SK-N-SH treated with all-trans-retinoic acid at 6 μM for 48 hours (cell line): ENCODE results near the gene MAP3K15.

Source experiments
- ATAC-seq: fragments of 200-7000 bp; cut with Tn5 transposase; 3 replicates; pipeline ENCODE4 v1.9.1; 2020; ENCODE audit warnings: mild to moderate bottlenecking, moderate library complexity
- ARNTL ChIP-seq: fragments of 450-650 bp; formaldehyde crosslinking; IDR thresholded peaks from 2 replicates; pipeline ENCODE4 v1.5.0; 2020; ENCODE audit warnings: low read depth, mild to moderate bottlenecking, moderate library complexity, borderline replicate concordance
- BACH2 ChIP-seq: fragments of 250-450 bp; sonication (Bioruptor Pico); IDR thresholded peaks from 2 replicates; pipeline ENCODE4 v1.9.0; 2021; ENCODE audit warnings: mild to moderate bottlenecking, borderline replicate concordance
- CREB5 ChIP-seq: fragments of 250-450 bp; sonication (Bioruptor Pico); IDR thresholded peaks from 2 replicates; pipeline ENCODE4 v1.5.1; 2020; ENCODE audit warnings: low read depth, mild to moderate bottlenecking, moderate library complexity
- CSDC2 ChIP-seq: fragments of 250-450 bp; sonication (Bioruptor Pico); IDR thresholded peaks from 2 replicates; pipeline ENCODE4 v1.5.0; 2020; ENCODE audit warnings: mild to moderate bottlenecking, moderate library complexity
- CSRNP3 ChIP-seq: fragments of 250-450 bp; sonication (Bioruptor Pico); IDR thresholded peaks from 2 replicates; pipeline ENCODE4 v1.5.1; 2021; ENCODE audit warnings: mild to moderate bottlenecking, moderate library complexity
- ESRRG ChIP-seq: fragments of 250-450 bp; sonication (Bioruptor Pico); IDR thresholded peaks from 2 replicates; pipeline ENCODE4 v1.6.1; 2021; ENCODE audit warnings: mild to moderate bottlenecking
- GLIS3 ChIP-seq: fragments of 250-450 bp; sonication (Bioruptor Pico); IDR thresholded peaks from 2 replicates; pipeline ENCODE4 v1.5.0; 2020; ENCODE audit warnings: mild to moderate bottlenecking, moderate library complexity
- ISL1 ChIP-seq: fragments of 250-450 bp; sonication (Bioruptor Pico); IDR thresholded peaks from 2 replicates; pipeline ENCODE4 v2.1.2; 2022; ENCODE audit warnings: mild to moderate bottlenecking, moderate library complexity
- OSR1 ChIP-seq: fragments of 250-450 bp; sonication (Bioruptor Pico); IDR thresholded peaks from 2 replicates; pipeline ENCODE4 v1.8.0; 2022; ENCODE audit warnings: moderate library complexity, mild to moderate bottlenecking, inconsistent platforms
- PATZ1 ChIP-seq: fragments of 250-450 bp; sonication (Bioruptor Pico); IDR thresholded peaks from 2 replicates; pipeline ENCODE4 v1.8.0; 2020; ENCODE audit warnings: mild to moderate bottlenecking, moderate library complexity, borderline replicate concordance
- POU6F1 ChIP-seq: fragments of 250-450 bp; sonication (Bioruptor Pico); IDR thresholded peaks from 2 replicates; pipeline ENCODE4 v1.8.0; 2021; ENCODE audit warnings: low read depth, mild to moderate bottlenecking, moderate library complexity, borderline replicate concordance
- PPARA ChIP-seq: fragments of 250-450 bp; sonication (Bioruptor Pico); IDR thresholded peaks from 2 replicates; pipeline ENCODE4 v1.5.0; 2020; ENCODE audit warnings: mild to moderate bottlenecking, borderline replicate concordance
- RARB ChIP-seq: fragments of 250-450 bp; sonication (Bioruptor Pico); IDR thresholded peaks from 2 replicates; pipeline ENCODE4 v1.8.0; 2021; ENCODE audit warnings: mild to moderate bottlenecking, moderate library complexity
- SNAI2 ChIP-seq: fragments of 250-450 bp; sonication (Bioruptor Pico); IDR thresholded peaks from 2 replicates; pipeline ENCODE4 v1.5.0; 2020; ENCODE audit warnings: mild to moderate bottlenecking, moderate library complexity
- TCF4 ChIP-seq: fragments of 250-450 bp; sonication (Bioruptor Pico); IDR thresholded peaks from 2 replicates; pipeline ENCODE4 v1.8.0; 2021; ENCODE audit warnings: mild to moderate bottlenecking, moderate library complexity, borderline replicate concordance
- TOX ChIP-seq: fragments of 250-450 bp; sonication (Bioruptor Pico); IDR thresholded peaks from 2 replicates; pipeline ENCODE4 v1.8.0; 2021; ENCODE audit warnings: mild to moderate bottlenecking, moderate library complexity, borderline replicate concordance
- TSHZ2 ChIP-seq: fragments of 250-450 bp; sonication (Bioruptor Pico); IDR thresholded peaks from 2 replicates; pipeline ENCODE4 v1.5.0; 2020; ENCODE audit warnings: mild to moderate bottlenecking, moderate library complexity
- ZC3H10 ChIP-seq: fragments of 250-450 bp; sonication (Bioruptor Pico); IDR thresholded peaks from 2 replicates; pipeline ENCODE4 v1.5.1; 2021; ENCODE audit warnings: mild to moderate bottlenecking, moderate library complexity
- ZFP3 ChIP-seq: fragments of 250-450 bp; sonication (Bioruptor Pico); IDR thresholded peaks from 2 replicates; pipeline ENCODE4 v1.5.0; 2020; ENCODE audit warnings: mild to moderate bottlenecking, moderate library complexity
- ZFP30 ChIP-seq: fragments of 450-650 bp; formaldehyde crosslinking; IDR thresholded peaks from 2 replicates; pipeline ENCODE4 v1.5.0; 2022; ENCODE audit warnings: mild to moderate bottlenecking, moderate library complexity
- ZNF565 ChIP-seq: fragments of 450-650 bp; formaldehyde crosslinking; conservative IDR thresholded peaks from 2 replicates; pipeline ENCODE4 v1.5.0; 2020; ENCODE audit warnings: low read depth, mild to moderate bottlenecking, moderate library complexity
- ZNF70 ChIP-seq: fragments of 450-650 bp; formaldehyde crosslinking; IDR thresholded peaks from 2 replicates; pipeline ENCODE4 v1.5.0; 2020; ENCODE audit warnings: mild to moderate bottlenecking, moderate library complexity
- ZNF8 ChIP-seq: fragments of 450-650 bp; formaldehyde crosslinking; IDR thresholded peaks from 2 replicates; pipeline ENCODE4 v1.5.0; 2020; ENCODE audit warnings: mild to moderate bottlenecking, moderate library complexity

Gene MAP3K15

GRCh38 chrX:19360903-19361302, 154.4 kb downstream of the MAP3K15 start:
- ATAC-seq = no peak
- TF ChIP-seq OSR1 (no peak), PATZ1 (CRISPR knock-in tag) (no peak), ZC3H10 (CRISPR knock-in tag) (no peak), ZNF70 (CRISPR knock-in tag) (no peak), TSHZ2 (CRISPR knock-in tag) (no peak), CREB5 (CRISPR knock-in tag) (no peak), BACH2 (no peak), ZFP3 (CRISPR knock-in tag) (no peak), ARNTL (CRISPR knock-in tag) (no peak)

- no peak for ATAC-seq
- TF ChIP-seq CSDC2 (CRISPR knock-in tag) (no peak), ZNF70 (CRISPR knock-in tag) (no peak), TOX (CRISPR knock-in tag) (no peak), BACH2 (no peak), TCF4 (CRISPR knock-in tag) (no peak), GLIS3 (CRISPR knock-in tag) (no peak), TSHZ2 (CRISPR knock-in tag) (no peak), ZFP30 (CRISPR knock-in tag) (no peak), ARNTL (CRISPR knock-in tag) (no peak), ZC3H10 (CRISPR knock-in tag) (no peak), ZNF565 (CRISPR knock-in tag) (no peak), SNAI2 (CRISPR knock-in tag) (no peak), CSRNP3 (no peak), ZNF8 (CRISPR knock-in tag) (no peak), ESRRG (CRISPR knock-in tag) (no peak), ZFP3 (CRISPR knock-in tag) (no peak), ISL1 (CRISPR knock-in tag) (no peak), PPARA (CRISPR knock-in tag) (no peak), OSR1 (no peak)
Measured at GRCh38 chrX:19358521-19358920, 156.8 kb downstream of the MAP3K15 start.

- no peak for ATAC-seq
- TF ChIP-seq CREB5 (CRISPR knock-in tag) (no peak), POU6F1 (CRISPR knock-in tag) (no peak), TCF4 (CRISPR knock-in tag) (no peak), ZFP3 (CRISPR knock-in tag) (no peak), ARNTL (CRISPR knock-in tag) (no peak), CSDC2 (CRISPR knock-in tag) (no peak), RARB (CRISPR knock-in tag) (no peak), ZC3H10 (CRISPR knock-in tag) (no peak), BACH2 (no peak), PPARA (CRISPR knock-in tag) (no peak), OSR1 (no peak), ZNF8 (CRISPR knock-in tag) (no peak)
Measured at GRCh38 chrX:19354625-19355024, 160.7 kb downstream of the MAP3K15 start.
